GM21447 (cell line): ENCODE measurements around the gene DNAH11.
"Not testable (repeated sequence)": the region's sequence is repeated elsewhere in the genome, so short reads cannot be mapped to it uniquely, and the experiment has no call there.

Experiments
- ATAC-seq: cut with Tn5 transposase; IDR thresholded peaks from one replicate; pipeline ENCODE4 v1.9.1; 2021; ENCODE audit not compliant: unreplicated experiment

The DNAH11 gene

DNA sequence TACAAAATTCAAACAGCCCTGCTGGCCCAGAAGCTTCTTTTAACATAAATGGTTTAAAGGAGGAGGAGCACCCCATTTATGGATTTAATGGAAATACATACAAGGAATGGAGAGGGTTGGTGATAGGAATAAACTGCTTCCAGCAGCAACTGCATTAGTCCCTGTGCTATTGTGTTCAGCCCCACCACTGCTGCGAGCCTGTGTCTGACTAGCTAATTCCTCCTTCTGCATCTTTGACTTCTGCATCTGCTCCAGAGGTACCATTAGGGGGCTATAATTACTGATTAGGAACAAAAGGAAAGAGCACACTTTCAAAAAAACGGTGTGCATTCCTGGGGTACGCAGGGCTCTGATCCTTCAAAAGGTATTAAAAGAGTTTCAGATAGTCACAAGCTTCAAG is 378.1 kb downstream of the DNAH11 start:
- no peak for ATAC-seq

DNA sequence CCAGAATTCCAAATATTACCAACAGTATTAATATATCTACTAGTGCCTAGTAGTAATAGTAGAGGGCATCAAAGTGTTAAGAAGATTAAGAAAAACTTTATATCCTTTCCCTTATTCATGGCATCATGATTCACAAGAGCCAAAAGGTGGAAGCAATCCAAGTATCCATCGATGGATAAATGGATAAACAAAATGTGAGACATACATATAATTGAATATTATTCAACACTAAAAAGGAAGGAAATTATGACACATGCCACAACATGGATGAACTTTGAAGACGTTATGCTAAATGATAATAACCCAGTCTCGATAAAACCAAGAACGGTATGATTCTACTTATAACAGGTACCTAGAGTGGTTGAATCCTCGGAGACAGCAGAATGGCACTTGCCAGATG is 379.8 kb downstream of the DNAH11 start:
- no peak for ATAC-seq

DNA sequence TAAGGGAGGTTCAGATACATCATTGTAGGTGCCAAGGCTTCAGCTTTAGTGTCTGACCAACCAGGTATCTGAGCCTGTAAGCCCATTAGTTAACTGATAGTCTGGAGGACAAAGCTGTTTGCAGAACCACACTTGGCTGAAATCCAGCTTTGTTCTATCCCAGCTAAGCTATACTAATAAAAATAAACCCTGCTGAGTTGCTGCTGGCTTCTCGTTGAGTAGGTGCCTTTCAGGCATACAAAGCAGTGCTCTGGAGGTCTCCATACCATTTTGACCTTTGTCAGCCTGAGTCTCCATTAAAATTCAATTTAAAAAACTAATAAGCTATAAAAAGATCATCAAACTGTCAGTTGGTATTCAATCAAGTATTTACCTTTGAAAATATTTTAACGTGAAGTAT is 380.8 kb downstream of the DNAH11 start:
- ATAC-seq: no peak

DNA sequence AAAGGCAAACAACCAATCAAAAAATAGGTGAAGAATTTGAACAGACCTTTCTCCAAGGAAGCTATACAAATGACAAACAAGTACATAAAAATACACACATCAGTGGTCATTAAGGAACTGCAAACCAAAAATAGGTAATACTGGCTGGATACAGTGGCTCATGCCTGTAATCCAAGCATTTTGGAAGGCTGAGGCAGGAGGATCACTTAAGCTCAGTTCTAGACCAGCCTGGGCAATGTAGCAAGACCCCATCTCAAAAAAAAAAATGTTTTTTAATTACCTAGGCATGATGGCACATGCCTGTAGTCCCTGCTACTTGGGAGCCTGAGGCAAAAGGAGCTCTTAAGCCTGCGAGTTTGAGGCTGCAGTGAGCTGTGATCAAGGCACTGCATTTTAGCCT is 383.6 kb downstream of the DNAH11 start:
- ATAC-seq: no peak

DNA sequence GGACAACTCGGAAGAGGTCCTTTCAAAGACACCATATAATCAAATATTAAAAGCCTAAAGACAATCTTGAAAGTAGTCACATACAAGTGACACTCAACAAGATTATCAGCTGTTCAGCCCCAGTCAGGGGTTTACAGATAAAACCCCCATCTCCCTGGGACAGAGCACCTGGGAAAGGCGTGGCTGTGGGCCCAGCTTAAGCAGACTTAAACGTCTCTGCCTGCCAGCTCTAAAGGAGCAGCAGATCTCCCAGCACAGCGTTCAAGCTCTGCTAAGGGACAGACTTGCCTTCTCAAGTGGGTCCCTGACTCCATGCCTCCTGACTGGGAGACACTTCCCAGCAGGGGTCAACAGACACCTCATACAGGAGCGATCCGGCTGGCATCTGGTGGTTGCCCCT is 384.9 kb downstream of the DNAH11 start:
- ATAC-seq: no peak

DNA sequence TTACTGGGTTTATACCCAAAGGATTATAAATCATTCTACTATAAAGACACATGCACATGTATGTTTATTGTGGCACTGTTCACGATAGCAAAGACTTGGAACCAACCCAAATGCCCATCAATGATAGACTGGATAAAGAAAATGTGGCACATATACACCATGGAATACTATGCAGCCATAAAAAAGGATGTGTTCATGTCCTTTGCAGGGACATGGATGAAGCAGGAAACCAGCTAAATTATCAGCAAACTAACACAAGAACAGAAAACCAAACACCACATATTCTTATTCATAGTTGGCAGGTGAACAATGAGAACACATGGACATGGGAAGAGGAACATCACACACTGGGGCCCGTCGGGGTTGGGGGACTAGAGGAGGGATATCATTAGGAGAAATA is 390.5 kb downstream of the DNAH11 start:
- not testable (repeated sequence) for ATAC-seq

DNA sequence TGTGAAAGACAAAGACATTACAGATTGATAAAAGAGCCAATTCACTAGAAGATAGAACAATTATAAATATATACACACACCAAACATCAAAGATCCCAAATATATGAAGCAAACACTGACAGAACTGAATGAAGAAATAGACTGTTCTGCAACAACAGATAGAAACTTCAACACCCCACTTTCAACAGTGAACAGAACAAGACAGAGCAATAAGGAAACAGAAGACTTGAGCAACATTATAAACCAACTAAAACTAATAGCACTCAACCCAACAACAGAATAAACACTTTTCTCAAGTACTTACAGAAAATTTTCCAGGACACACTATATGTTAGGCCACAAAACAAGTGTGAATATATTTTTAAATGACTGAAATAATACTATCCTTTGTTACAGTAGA is 392.0 kb downstream of the DNAH11 start:
- ATAC-seq: no peak

DNA sequence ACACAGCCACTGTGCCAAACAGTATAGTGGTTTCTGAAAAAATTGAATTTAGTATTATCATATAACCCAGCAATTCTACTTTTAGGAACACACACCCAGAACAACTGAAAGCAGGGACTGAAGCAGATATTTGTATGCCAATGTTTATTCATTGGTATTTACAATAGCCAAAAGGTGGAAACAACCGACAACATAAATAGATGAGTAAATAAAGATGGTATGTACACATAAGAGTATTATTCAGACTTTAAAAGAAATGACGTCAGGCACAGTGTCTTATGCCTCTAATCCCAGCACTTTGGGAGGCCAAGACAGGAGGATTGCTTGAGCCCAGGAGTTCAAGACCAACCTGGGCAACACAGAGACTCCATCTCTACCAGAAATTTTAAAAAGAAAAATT is 395.6 kb downstream of the DNAH11 start:
- no peak for ATAC-seq

DNA sequence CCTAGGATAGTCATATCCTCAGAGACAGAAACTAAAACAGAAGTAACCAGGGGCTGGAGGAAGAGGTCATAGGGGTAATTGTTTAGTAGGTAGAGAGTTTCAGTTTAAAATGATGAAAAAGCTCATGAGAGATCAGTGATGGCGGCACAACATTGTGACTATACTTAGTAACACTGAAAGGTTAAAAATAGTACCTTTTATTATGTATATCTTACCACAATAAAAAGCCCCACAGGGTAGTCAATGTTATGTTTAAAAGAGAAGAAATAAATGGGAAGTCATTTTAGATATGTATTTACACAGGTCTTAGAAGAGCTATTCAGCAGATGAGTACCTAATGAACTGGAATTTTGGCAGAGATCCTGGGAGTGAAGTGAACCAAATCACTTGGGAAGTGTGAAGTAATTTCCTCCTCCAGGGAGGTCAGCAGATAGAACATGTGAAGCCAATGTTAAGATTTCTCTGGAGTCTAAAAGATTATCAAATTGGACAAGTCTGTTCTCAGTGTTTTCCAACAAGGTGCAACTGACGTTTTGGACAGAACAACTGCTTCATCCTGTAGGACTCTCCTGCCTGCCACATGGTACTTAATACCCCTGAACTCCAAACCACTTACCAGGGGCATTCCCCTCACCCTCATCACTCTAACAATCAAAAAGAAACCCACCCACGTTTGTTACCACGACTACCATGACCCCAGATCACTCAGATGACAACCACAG is 396.5 kb downstream of the DNAH11 start:
- peak; percentile 62 for ATAC-seq

DNA sequence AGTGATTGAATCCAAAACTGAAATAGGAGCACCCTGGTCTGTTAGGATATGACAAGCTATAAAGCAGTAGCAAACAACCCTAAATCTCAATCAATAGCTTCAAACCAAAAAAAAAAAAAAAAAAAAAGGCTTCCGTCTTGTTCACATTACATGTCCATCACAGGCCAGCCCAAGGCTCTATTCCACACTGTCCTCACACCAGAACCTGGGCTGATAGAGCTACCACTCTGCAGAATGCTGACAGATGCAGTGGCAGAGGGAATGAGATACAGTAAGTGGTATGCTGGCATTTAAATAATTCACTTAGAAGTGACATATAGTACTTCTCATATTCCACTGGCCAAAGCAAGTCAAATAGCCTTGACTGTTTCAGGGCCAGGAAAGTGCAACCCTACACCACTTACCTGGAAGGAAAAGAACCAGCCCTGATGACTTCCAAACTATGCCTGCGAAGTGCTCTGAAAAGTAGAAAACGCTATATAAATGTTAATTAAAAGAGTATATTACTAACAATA is 397.1 kb downstream of the DNAH11 start:
- ATAC-seq: no peak

DNA sequence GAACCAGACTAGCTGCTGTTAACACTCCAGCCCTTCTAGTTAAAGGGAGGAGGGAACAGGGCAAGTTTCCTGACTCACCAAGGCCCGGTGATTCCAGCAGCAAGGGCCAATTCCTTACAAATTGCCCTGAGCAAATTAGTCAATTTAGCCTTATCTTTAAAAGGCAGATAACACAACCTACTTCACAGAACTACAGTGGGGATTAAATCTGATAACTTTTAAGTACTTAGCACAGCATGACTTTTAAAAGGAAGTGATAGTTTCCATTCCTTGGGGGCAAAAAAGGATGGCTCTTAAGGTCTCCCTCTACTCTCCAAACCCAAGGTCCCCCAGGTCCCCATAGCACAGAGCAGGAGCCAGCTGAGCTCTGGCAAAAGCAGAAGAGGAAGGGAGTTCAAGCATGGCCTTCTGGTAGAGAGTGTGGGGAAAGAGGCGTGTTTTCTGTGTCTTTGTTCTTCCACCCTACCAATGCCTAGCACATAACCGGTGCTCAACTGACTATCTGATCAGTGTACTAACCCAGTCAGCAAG is 398.8 kb downstream of the DNAH11 start:
- ATAC-seq: peak; percentile 27

DNA sequence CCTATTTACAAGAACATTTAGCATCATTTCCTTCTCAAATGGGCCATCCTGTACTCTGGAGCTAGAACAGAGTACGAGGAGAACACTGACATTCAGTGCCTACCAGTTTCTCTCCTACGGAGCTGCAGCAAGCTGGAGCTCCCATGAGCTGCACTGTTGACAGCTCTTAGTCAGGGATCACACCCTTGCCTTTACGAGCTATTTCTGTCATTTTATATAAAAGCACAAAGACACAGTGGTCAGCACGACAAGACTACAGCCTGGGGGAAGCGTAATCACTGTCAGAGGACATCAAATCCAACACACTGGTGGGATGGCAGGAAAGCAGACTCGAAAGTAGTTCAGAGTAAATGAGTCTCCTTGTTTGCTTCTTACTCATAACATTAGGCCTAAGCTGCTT is 400.1 kb downstream of the DNAH11 start:
- ATAC-seq: no peak

DNA sequence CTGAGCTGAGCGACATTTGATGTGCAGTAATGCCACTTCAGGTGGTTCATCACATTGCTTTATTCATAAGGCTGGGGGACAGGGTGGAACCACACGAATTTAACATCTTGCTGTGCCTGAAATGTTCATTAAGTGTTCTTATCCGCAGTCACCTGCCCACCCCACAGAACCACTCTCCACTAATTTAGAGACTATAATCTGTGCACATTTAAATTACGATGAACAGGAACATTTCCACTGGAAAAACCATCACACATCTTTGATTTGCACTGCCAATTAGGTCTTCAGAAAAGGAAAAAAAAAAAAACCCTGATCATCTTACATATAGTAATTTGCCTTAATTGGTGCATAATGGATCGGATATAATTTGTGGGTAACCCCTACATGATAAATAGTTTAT is 400.6 kb downstream of the DNAH11 start:
- ATAC-seq: no peak

DNA sequence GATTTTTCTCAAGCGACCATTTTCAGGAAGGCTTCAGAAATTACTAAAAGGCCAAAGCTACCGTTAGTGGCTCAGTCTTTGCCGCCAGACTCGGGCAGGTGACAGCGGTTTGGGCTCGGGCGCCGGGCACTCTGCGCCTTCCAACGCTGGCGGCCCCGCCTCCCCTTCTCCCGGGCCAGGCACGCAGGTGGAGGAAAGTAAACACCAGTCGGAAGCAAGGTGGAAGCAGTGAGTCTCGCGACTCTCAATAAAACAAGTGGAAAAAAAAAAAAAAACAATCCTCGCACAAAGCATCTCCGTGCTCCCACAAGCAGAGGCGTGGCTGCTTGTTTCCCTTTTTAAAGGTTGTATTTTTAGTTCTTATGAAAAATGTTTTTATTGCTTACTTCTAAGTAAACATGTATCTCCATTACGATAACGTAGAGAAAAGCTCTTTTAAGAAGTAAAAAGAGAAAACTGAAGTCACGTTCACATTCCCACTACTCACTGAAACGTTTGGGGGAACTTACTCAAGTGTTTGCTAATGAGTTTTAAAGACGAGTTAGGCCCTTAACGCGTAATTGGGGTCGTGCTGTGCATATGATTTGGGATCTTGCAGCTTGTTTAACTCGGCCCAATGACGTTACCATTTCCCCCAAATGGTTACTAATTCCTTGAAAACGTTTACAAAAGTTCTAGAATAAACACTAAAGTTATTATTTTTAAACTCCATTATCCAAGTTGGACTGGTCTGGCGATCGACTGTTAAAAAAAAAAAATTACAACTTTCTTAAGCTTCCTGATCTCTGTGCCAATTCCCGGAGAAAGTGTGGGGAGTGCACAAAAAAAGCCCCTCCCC is 402.0 kb downstream of the DNAH11 start:
- ATAC-seq: no peak

DNA sequence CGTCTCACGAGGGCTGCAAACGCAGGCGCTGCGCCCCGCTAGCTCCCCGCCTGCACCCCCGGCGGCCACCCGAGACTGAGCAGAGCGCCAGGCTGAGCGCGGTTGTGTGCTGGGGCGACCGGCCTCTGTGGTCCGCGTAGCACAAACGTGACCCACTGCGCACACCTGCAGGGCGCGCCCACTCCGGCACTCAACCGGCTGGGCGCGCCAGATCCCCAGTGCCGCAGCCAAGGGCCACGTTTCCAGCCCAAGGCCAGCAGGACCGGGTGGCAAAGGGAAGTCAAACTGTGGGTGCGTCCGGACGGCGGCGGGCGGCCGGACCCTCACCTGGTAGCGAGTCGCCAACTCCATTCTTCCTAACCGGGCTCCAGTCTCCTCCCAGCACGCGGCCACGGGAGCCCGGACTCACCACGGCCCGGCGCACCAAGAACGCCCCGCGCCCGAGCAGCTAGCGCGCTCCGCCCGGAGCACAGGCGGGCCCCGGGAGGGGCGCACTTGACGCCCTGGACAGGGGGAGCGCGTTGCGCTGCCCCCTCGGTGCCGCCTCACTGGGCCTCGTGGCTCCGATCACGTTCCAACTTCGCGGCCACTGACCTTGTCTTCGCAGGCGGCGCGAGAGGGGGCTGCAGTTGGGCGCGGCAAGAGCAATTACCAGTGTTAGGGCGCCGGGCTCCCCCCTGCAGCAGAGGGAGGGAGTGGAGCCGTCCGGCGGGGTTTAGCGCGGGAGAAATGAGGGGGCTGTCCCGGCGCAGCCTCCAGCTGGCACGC is 402.8 kb downstream of the DNAH11 start, which contains the start of gene CDCA7L:
CDCA7L (minus strand) TSS at position 446 of the 768 bp plus-strand sequence; CDS start at position 351, 95 bp downstream.
- peak; percentile 78 for ATAC-seq

DNA sequence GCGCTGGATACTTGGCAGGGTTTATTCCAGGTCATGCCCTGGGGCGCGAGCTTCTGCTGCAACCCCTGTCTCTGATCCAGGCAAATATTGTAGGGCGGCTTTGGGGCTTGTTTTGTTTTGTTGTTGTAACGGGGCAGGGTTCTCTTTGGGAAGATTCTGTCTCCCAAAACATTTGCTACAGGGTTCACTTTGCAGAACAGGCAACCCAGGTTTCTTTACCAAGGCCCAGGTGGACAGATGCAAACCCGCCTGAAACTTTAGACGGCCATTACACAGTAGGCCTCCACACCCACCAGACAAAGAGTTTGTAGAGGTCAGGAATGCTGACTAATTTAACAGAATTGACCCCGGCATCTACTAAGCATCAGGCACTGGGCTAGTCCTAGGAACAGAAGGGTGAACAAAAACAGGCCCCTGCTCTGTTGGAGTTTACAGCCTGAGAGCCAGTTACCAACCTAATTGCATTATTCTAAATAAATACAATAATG is 403.4 kb downstream of the DNAH11 start:
- no peak for ATAC-seq

DNA sequence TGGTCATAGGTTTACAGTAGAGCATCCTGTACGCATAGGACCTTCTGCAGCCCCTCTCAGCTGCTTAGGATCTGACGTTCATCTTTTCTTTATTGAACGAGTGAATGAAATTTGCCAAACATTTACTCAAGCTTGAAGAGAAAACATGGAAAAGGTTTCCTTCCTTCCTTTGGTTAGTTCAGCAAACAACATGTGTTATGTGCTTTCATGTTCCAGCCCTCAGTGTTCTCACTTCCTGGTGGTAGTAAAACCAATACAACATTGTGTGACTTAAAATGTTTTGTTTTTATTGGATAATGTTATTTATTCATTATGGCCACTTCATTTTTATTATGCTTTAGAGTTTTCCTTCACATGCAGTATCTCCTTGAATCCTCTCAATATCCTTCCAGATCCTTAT is 404.2 kb downstream of the DNAH11 start:
- ATAC-seq: no peak

DNA sequence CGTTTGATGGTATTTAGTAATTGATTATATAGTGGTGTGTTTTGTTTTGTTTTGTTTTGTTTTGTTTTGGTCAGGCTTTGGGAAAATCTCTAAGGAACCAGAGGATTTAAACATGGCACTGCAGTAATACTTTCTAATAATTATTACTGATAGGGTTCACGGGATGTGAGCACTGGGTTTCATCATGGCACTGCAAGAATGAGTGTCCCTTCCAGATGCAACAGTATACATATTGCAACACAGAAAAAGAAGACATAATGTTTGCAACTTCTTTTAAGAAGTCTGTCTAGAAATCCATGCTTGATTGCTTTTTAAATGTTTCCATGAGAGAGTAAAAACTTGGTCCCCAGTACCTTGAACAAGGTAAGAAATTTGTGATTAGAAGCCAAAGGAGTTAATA is 405.1 kb downstream of the DNAH11 start:
- ATAC-seq: no peak

DNA sequence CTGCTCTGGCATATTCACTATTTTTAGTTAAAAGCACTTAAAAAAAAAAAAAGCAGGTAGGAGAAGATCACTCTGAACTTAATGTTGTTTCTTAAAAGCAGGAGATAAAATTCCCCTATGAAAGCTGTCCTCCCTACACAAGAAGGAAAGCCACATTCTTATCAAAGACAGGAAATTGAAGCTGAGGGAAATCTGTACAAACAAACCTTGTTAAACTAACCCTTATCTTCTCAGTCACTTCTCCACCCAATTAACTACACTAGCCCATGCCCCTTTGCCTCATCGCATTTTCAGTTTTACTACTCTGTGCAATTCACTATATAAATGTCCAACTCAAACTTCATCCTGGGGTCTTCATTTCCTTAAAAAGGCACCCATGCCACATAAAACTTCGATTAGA is 405.5 kb downstream of the DNAH11 start:
- no peak for ATAC-seq

DNA sequence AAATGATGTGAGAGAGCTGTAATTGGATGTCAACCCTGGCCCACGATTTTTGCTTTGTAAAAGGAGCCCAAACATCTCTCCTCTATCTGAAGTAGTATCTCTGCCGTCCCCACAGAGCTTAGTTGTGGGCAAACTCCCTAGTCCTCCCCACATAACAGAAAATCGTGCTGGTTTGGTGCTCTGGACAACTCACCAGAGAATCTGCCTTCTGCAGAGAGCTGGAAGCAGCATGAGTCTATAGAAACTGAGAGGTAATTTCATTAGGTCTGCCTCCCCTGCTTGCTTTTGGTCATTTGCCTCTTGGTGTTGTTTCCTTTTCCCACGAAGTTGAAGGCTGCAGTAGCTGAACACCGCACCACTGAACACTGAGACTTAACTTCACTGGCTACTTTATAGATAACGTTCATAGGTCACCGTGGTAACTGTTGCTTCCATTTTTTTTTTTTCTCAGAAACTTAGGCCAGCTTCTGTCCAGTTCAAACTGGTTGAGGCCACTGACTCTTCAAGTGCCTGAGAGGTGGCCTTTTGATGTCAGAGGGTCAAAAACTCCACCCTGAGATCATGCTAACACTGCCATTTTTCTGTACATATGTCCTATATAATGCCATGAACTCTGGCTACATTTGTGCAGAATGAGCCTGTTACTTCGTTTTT is 406.2 kb downstream of the DNAH11 start:
- no peak for ATAC-seq
